GM15510 (cell line): Measurements from ENCODE around the gene PDX1.

Experiments
- POLR2A ChIP-seq: IDR thresholded peaks from 3 replicates; pipeline ENCODE4 v1.6.1; 2011; ENCODE audit warnings: borderline replicate concordance; ENCODE audit not compliant: insufficient read length; ENCODE audit errors: extremely low read depth

Gene PDX1

DNA sequence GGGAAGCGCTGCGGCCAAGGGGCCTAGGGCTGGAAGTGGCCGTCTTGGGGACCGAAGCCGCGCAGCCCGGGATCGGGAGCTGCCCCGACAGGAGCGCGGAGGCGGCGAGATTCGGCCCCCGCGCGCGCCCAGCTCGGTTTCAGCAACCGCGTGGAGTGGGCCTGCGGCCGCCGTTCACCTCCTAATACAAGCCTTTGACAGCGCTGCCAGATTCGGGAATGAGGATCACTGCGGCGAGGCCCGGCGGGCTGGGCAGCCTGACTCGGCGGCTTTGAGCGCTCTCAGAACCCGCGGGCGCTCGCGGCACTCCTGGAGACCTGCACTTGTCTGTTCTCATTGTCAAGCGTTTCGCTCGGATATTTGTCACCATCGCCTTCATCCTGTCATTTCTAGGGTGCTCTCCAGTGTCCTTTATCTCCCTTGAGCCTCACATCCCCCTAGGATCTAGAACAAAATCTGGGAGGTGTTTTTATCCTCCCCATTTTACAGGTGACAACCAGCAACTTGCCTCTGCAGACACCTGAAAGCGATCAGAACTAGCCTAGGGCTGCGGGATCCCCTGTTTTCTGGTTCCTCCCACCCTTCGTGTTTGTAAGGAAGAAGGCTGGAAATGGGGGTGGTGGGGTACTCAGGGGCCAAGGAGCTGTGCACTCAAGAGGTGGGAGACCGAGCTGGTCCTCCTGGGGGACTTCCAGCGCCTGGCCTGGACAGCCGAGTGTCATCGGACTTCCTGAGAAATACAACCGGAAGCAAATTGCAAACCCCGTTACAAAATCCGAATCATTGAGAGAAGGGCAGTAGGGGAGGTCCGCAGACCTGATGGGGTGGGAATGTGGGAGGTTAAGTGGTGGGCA lies 50.8 kb downstream of the PDX1 start:
- no peak for TF ChIP-seq POLR2A

DNA sequence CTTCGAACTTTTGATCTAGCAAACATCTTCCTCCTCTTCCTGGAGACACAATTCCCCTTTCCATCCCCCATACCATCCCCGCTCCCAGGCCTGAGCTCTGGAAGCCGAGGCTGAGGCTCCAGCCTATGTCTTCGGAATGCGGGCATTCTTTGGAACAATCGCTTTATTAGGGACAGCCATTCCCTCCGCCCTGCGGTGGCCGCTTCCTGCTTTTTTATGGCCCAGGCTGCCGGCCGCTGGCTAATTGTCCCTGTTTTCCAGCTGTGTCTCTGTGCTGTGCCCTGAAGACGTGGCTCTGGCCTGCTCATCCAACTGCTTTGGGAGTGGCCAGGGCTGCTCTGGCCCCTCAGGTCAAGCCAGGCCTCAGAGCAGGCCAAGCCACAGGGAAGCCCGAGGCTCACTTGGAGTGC lies 51.4 kb downstream of the PDX1 start:
- no peak for TF ChIP-seq POLR2A

DNA sequence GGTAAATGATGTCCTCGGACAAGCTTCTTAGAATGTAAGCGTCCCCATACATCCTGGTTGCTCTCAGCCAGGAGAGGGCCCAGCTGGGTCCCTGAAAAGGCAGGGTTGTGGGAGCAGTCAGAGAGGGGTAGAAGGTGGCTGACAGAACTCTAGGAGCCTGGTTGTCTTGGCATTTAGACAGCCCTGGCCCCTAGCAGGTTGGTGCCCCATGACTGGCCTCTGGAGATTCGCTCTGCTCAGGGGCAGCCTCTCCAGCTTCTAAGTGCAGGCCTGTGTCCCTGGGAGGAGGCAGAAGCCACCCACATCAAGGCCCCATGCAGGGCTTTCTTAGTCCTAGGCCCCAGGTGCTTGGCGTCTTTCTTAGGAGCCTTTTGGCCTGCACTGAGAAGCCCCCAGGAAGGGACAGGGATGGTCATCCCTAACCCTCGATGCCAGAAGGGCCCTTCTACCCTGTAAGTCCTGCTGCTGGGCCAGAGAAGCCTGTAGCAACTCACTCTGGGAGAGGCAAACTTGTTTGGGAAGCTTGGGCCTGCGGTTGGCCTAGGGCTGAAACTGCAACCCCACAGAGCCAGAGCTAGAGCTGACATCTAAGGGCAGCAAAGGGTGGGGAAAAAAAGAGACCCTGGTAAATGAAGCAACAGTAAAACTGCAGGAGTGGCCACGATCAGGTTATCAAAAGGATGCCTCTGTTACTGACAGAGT lies 52.1 kb downstream of the PDX1 start:
- TF ChIP-seq POLR2A, result no peak

DNA sequence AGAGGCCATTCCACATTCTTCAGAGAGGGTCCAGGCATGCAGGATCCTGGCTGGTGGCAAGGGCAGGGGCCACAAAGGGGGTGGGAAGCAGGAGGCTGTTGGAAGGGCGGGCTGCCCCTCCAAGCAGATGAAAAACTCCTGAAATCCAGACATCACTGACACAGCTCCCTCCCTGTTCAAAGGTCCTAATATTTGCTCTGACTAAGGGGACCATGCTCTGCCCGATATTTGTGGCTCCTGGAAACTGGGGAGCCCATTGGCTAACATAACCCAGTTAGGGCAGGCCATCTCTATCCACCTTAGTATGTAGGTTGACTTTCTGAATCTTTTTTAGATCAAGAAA lies 52.6 kb downstream of the PDX1 start:
- no peak for TF ChIP-seq POLR2A

DNA sequence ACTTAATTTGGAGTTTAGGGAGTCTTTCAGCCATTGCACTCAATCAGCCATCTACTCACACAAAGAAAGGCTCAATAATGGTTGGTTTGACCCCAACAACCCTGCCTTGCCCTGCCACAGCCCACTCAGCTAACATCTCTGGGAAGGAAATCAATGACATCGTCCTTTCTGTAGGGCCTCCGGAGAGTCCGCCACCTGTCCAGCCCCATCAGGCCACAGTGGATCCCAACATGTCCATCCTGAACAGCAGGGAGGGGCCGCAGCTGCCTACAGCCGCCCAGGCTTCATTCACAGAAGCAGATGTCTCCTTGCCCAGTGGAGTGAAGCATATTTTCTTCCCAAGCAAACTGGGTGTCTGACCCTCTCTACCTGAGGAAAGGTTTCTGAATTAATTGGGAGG lies 53.5 kb downstream of the PDX1 start:
- no peak for TF ChIP-seq POLR2A

DNA sequence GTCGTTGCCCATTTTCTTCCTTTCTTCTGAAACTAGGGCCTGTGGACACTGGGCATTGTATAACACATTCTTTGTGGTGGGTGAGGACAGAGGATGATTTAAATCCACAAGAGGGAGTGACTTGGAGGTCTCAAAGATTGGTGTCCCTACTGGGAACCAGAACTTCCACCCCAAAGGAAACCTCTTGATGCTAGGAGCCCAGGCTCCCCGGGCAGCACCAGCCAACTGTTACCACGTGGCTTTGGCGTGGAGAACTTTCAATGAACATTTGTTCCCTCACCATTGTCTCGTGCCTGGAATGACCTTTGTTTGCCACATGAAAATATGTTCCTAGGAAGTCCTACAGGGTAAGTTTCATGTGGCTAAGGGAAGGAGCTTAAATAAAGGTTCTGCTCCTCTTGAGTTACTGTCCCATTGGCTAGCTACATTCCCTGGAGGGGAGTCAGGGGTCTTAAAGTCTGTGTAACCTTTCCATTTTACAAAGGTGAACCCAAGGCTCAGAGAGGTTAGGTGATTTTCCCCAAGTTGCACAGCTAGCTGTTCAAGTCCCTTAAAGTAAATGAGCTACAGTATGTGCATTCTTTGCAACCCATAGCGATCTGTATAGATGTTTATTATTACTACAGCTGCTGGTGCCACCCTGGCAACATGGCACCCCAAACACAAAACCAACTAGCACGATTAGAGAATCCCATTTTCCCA lies 54.3 kb downstream of the PDX1 start:
- TF ChIP-seq POLR2A, result no peak
